Activated CD4-positive, CD25-positive, alpha-beta regulatory T cell treated with anti-CD3 and anti-CD28 coated beads, Interleukin-2, amount 50 U/mL, for 24 hours (primary cell): Measurements from ENCODE around the gene RAD54L.
"Not testable (repeated sequence)": the region's sequence is repeated elsewhere in the genome, so short reads cannot be mapped to it uniquely, and the experiment has no call there.

Experiments
- ATAC-seq, 2 donors: fragments of 150-1000 bp; cut with Tn5 transposase; one replicate each; pipeline ENCODE4 v1.10.0; 2021; ENCODE audit warnings: mild to moderate bottlenecking in 1 of 2, moderate library complexity in 1 of 2

Gene RAD54L

GRCh38 chr1:46242918-46243317, 4.6 kb upstream of the RAD54L start:
- no peak for ATAC-seq

- ATAC-seq = not testable (repeated sequence)
These were observed 3.7 kb upstream of the RAD54L start for GRCh38 chr1:46243831-46244230.

GRCh38 chr1:46244656-46245371, 2.7 kb upstream of the RAD54L start:
- ATAC-seq = no peak

GRCh38 chr1:46246136-46246535, 1.4 kb upstream of the RAD54L start:
- ATAC-seq = not testable (repeated sequence)

GRCh38 chr1:46246548-46247435, 771 bp upstream of the RAD54L start:
- ATAC-seq = peak; percentile 62 to 63

- no peak for ATAC-seq
These were observed 758 bp downstream of the RAD54L start for GRCh38 chr1:46248122-46248920.

- ATAC-seq = no peak
These were observed 7.1 kb downstream of the RAD54L start for GRCh38 chr1:46254668-46255067.

GRCh38 chr1:46256523-46256922, 9.0 kb downstream of the RAD54L start:
- no peak for ATAC-seq

- ATAC-seq = no peak
These were observed 14.9 kb downstream of the RAD54L start for GRCh38 chr1:46262508-46262907.

- ATAC-seq = no peak
These were observed 15.6 kb downstream of the RAD54L start for GRCh38 chr1:46263146-46263545.

GRCh38 chr1:46268578-46268977, 21.0 kb downstream of the RAD54L start:
- no peak for ATAC-seq

- no peak for ATAC-seq
These were observed 26.9 kb downstream of the RAD54L start for GRCh38 chr1:46274225-46275029.

- ATAC-seq = no peak
These were observed 27.4 kb downstream of the RAD54L start for GRCh38 chr1:46275030-46275337.

- no peak for ATAC-seq
These were observed 30.3 kb downstream of the RAD54L start for GRCh38 chr1:46277658-46278373.

- ATAC-seq = no peak
These were observed 31.2 kb downstream of the RAD54L start for GRCh38 chr1:46278807-46279206.

GRCh38 chr1:46280092-46280491, 32.5 kb downstream of the RAD54L start:
- ATAC-seq = no peak

- ATAC-seq = no peak
These were observed 33.5 kb downstream of the RAD54L start for GRCh38 chr1:46281021-46281420.

GRCh38 chr1:46284058-46284457, 36.5 kb downstream of the RAD54L start:
- no peak for ATAC-seq

- ATAC-seq = no peak
These were observed 37.3 kb downstream of the RAD54L start for GRCh38 chr1:46284597-46285564.

GRCh38 chr1:46285730-46286477, 38.3 kb downstream of the RAD54L start:
- ATAC-seq = peak in 1 of 2 donors; percentile 37
